Retinal pigment epithelial cell (primary cell): Measurements from ENCODE around the gene ZNF432.
"Not testable (repeated sequence)": the region's sequence is repeated elsewhere in the genome, so short reads cannot be mapped to it uniquely, and the experiment has no call there.

ENCODE experiments used
- DNase-seq: peaks from one replicate; pipeline ENCODE4 v3.0.0-alpha.2; 2010; ENCODE audit warnings: low read depth
- H3K4me3 ChIP-seq: 2 replicates; pipeline ENCODE4 v1.5.1; 2011; ENCODE audit warnings: mild to moderate bottlenecking, low read length, control low read depth, moderate library complexity
- TF ChIP-seq, protein P1 (sequence below): conservative IDR thresholded peaks from 2 replicates; pipeline ENCODE4 v1.5.1; 2011; ENCODE audit warnings: low read depth, low read length, control low read depth, inconsistent platforms

The ZNF432 gene

DNA sequence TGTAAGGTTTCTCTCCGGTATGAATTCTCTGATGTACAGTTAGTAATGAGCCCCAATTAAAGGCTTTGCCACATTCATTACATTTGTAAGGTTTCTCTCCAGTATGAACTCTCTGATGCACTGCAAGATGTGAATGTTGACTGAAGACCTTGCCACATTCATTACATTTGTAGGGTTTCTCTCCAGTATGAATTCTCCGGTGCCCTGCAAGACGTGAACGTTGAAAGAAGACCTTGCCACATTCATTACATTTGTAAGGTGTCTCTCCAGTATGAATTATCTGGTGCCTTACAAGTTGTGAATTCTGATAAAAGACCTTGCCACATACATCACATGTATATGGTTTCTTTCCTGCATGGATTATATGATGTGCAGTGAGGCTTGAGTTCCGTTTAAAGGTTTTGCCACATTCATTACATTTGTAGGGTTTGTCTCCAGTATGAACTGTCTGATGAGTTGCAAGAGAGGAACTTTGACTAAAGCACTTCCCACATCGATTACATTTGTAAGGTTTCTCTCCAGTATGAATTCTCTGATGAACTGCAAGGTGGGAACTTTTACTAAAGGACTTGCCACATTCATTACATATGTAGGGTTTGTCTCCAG, 17.7 kb upstream of the ZNF432 start:
- TF ChIP-seq, protein P1, sequence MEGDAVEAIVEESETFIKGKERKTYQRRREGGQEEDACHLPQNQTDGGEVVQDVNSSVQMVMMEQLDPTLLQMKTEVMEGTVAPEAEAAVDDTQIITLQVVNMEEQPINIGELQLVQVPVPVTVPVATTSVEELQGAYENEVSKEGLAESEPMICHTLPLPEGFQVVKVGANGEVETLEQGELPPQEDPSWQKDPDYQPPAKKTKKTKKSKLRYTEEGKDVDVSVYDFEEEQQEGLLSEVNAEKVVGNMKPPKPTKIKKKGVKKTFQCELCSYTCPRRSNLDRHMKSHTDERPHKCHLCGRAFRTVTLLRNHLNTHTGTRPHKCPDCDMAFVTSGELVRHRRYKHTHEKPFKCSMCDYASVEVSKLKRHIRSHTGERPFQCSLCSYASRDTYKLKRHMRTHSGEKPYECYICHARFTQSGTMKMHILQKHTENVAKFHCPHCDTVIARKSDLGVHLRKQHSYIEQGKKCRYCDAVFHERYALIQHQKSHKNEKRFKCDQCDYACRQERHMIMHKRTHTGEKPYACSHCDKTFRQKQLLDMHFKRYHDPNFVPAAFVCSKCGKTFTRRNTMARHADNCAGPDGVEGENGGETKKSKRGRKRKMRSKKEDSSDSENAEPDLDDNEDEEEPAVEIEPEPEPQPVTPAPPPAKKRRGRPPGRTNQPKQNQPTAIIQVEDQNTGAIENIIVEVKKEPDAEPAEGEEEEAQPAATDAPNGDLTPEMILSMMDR, result no peak
- H3K4me3 ChIP-seq, result no peak overlapping the region

GRCh38 chr19:52065399-52065798, 16.8 kb upstream of the ZNF432 start:
- H3K4me3 ChIP-seq, result no peak overlapping the region
- DNase-seq, result no peak
- TF ChIP-seq, protein P1, result no peak

More for the DNA sequence above, 17.7 kb upstream of the ZNF432 start:
- no peak for DNase-seq

DNA sequence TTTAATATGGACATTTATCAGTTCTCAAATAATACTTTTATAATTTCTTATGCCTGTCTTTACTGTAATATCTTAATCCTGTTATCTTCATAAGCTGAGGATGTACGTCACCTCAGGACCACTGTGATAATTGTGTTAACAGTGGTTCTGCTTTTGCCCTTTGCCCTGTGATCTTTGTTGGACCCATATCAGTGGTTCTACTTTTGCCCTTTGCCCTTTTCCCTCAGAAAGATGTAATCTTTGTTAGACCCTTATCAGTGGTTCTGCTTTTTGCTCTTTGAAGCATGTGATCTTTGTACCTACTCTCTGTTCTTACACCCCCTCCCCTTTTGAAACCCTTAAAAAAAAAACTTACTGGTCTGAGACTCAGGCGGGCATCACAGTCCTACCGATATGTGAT, 7.8 kb upstream of the ZNF432 start:
- not testable (repeated sequence) for DNase-seq

GRCh38 chr19:52051736-52052135, 3.1 kb upstream of the ZNF432 start:
- not testable (repeated sequence) for DNase-seq, H3K4me3 ChIP-seq

More for the DNA sequence above, 7.8 kb upstream of the ZNF432 start:
- H3K4me3 ChIP-seq, result not testable (repeated sequence)

DNA sequence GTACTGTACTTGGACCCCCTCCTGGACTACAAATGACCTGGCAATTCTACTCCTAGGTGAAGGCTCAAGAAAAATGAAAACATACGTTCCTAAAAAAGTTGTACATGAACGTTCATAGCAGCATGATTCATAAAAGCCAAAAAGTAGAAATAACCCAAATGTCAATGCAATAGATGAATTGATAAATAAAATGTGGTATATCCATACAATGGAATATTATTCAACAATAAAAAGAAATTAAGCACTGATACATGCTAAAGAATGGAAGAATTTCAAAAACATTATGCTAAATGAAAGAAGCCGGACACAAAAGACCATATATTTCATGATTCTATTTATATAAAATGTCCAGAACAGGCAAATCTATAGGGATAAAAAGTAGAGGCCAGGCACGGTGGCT, 9.5 kb downstream of the ZNF432 start:
- TF ChIP-seq, protein P1, result no peak

GRCh38 chr19:52034051-52034728, 14.4 kb downstream of the ZNF432 start:
- TF ChIP-seq, protein P1, result no peak
- DNase-seq, result no peak
- no peak overlapping the region for H3K4me3 ChIP-seq

More for the DNA sequence above, 9.5 kb downstream of the ZNF432 start:
- H3K4me3 ChIP-seq, result no peak overlapping the region
- no peak for DNase-seq

DNA sequence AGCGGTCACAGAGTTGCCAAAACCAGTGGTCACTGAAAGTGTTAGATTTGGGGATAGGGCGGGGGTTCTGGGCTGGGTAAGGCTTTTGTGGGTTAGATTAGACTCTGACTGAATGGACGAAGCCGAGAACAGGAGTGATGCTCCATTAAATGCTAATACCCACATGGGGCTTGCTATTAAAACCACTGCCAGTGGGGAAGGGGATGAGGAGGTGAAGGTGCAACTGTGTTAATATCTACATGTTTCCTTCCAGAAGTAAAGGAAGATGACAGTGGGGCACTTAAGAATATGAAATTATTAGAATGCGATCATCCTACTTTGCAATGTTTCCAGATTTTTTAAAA, 19.9 kb downstream of the ZNF432 start:
- H3K4me3 ChIP-seq, result peak overlapping the region; percentile 76
- DNase-seq, result no peak
- TF ChIP-seq, protein P1, result no peak

GRCh38 chr19:52028027-52028779, 20.4 kb downstream of the ZNF432 start, which contains the start of gene ZNF614:
Gene ZNF614, minus strand, starts transcription at chr19:52028379. Its CDS starts 2,634 bp downstream, at chr19:52025745.
- peak within 1 kb of the TSS; percentile 76 for H3K4me3 ChIP-seq
- DNase-seq, result peak; percentile 67
- TF ChIP-seq, protein P1, result no peak

DNA sequence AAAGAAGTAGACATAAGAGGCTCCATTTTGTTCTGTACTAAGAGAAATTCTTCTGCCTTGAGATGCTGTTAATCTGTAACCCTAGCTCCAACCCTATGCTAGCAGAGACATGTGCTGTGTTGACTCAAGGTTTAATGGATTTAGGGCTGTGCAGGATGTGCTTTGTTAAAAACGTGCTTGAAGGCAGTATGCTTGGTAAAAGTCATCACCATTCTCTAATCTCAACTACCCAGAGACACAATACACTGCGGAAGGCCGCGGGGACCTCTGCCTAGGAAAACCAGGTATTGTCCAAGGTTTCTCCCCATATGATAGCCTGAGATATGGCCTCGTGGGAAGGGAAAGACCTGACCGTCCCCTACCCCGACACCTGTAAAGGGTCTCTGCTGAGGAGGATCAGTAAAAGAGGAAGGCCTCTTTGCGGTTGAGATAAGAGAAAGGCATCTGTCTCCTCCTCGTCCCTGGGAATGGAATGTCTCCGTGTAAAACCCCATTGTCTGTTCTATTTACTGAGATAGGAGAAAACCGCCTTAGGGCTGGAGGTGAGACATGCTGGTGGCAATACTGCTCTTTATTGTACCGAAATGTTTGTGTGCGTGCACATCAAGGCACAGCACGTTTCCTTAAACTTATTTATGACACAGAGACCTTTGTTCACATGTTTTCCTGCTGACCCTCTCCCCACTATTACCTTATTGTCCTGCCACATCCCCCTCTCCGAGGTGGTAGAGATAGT, 22.2 kb downstream of the ZNF432 start:
- not testable (repeated sequence) for DNase-seq, H3K4me3 ChIP-seq

GRCh38 chr19:52024478-52024877, 24.2 kb downstream of the ZNF432 start:
- DNase-seq, H3K4me3 ChIP-seq: not testable (repeated sequence)
